Glutamatergic neuron (in vitro differentiated cells): Measurements from ENCODE around the gene GMCL1. TPM values are rescaled to one million over a fixed set of nuclear protein-coding genes. Genes with fewer than 3 reads are reported as not detected.

ENCODE experiments used
- DNase-seq: peaks from one replicate; pipeline ENCODE4 v3.0.0; 2022
- H3K27ac Mint-ChIP-seq: one replicate; pipeline ENCODE4 v1.8.0; 2020; ENCODE audit warnings: mild to moderate bottlenecking, mixed read lengths, inconsistent platforms; ENCODE audit not compliant: unreplicated experiment
- H3K27me3 Mint-ChIP-seq: one replicate; pipeline ENCODE4 v1.8.0; 2020; ENCODE audit warnings: mild to moderate bottlenecking, moderate library complexity, mixed read lengths, inconsistent platforms; ENCODE audit not compliant: unreplicated experiment
- H3K36me3 Mint-ChIP-seq: one replicate; pipeline ENCODE4 v1.8.0; 2020; ENCODE audit warnings: mild to moderate bottlenecking, mixed read lengths, inconsistent platforms; ENCODE audit not compliant: unreplicated experiment
- H3K4me1 Mint-ChIP-seq: one replicate; pipeline ENCODE4 v1.8.0; 2020; ENCODE audit warnings: mild to moderate bottlenecking, low read depth, mixed read lengths, inconsistent platforms; ENCODE audit not compliant: unreplicated experiment
- H3K4me3 Mint-ChIP-seq: one replicate; pipeline ENCODE4 v1.8.0; 2020; ENCODE audit warnings: mild to moderate bottlenecking, mixed read lengths, inconsistent platforms; ENCODE audit not compliant: unreplicated experiment
- H3K9me3 Mint-ChIP-seq: one replicate; pipeline ENCODE4 v1.8.0; 2020; ENCODE audit warnings: mild to moderate bottlenecking, moderate library complexity, mixed read lengths, inconsistent platforms; ENCODE audit not compliant: unreplicated experiment
- CTCF ChIP-seq: fragments of 200-600 bp; sonication (generic); IDR thresholded peaks from one replicate; pipeline ENCODE4 v1.5.0; 2021; ENCODE audit not compliant: partially characterized antibody, unreplicated experiment
- total RNA-seq: library from RNA; stranded (reverse); fragmentation: NEBNext Ultra II Directional; extraction: Animal tissue kit (Norgen Biotek cat#: 25700); gene quantifications from one replicate; pipeline ENCODE4 v1.2.1, GENCODE V29; 2021; ENCODE audit not compliant: unreplicated experiment

The GMCL1 gene
- total RNA-seq, 1 donor from 2014 or later: 11.6 TPM

GRCh38 chr2:69807821-69808540 lies 21.5 kb upstream of the GMCL1 start:
- Mint-ChIP-seq H3K27me3 (peaks cover 2% of the 10 kb centered on the region), H3K4me1 (no peaks in the 10 kb centered on the region), H3K4me3 (no peak overlapping the region), H3K27ac (no peak overlapping the region), H3K9me3 (peaks cover 2% of the 10 kb centered on the region), H3K36me3 (no peaks in the 10 kb centered on the region)
- TF ChIP-seq CTCF: no peak
- no peak for DNase-seq

- Mint-ChIP-seq H3K9me3 (no peaks in the 10 kb centered on the region), H3K4me1 (no peaks in the 10 kb centered on the region), H3K36me3 (no peaks in the 10 kb centered on the region), H3K27me3 (peaks cover 2% of the 10 kb centered on the region), H3K27ac (no peak overlapping the region), H3K4me3 (no peak overlapping the region)
- no peak for TF ChIP-seq CTCF
- DNase-seq: no peak
Measured at GRCh38 chr2:69810550-69810949, 18.9 kb upstream of the GMCL1 start.

GRCh38 chr2:69811018-69811417 lies 18.4 kb upstream of the GMCL1 start:
- no peak overlapping the region for H3K4me3 Mint-ChIP-seq
- DNase-seq: no peak
- no peaks in the 10 kb centered on the region for H3K4me1 Mint-ChIP-seq
- no peaks in the 10 kb centered on the region for H3K9me3 Mint-ChIP-seq
- H3K36me3 Mint-ChIP-seq: no peaks in the 10 kb centered on the region
- H3K27ac Mint-ChIP-seq: no peak overlapping the region
- H3K27me3 Mint-ChIP-seq: peaks cover 2% of the 10 kb centered on the region
- no peak for TF ChIP-seq CTCF

- Mint-ChIP-seq H3K36me3 (no peaks in the 10 kb centered on the region), H3K27ac (no peak overlapping the region), H3K4me3 (no peak overlapping the region), H3K27me3 (peaks cover 2% of the 10 kb centered on the region), H3K4me1 (no peaks in the 10 kb centered on the region), H3K9me3 (no peaks in the 10 kb centered on the region)
- TF ChIP-seq CTCF: no peak
- no peak for DNase-seq
Measured at GRCh38 chr2:69811591-69811990, 17.9 kb upstream of the GMCL1 start.

GRCh38 chr2:69815717-69816116 lies 13.7 kb upstream of the GMCL1 start:
- Mint-ChIP-seq H3K36me3 (no peaks in the 10 kb centered on the region), H3K4me1 (peaks cover 2% of the 10 kb centered on the region), H3K27me3 (peaks cover 2% of the 10 kb centered on the region), H3K4me3 (no peak overlapping the region), H3K27ac (no peak overlapping the region), H3K9me3 (no peaks in the 10 kb centered on the region)
- TF ChIP-seq CTCF: no peak
- no peak for DNase-seq
